ENCODE measurements around the gene IGFBP4. TPM values are rescaled to one million over a fixed set of nuclear protein-coding genes. Genes with fewer than 3 reads are reported as not detected.

The IGFBP4 gene
- polyA plus RNA-seq, 1 experiment, result 1,200 TPM

- ChIA-PET CTCF (interaction anchor here (1.0 to 2.9 kb wide), 3 partner anchors 10 to 75 kb away, joined by 5 to 24 read pairs (median 8); no protein-coding TSS in a partner anchor), POLR2A (interaction anchor here (0.6 kb wide), 1 partner anchor 9 kb away, joined by 3 read pairs; no protein-coding TSS in a partner anchor)
- no peaks in the 10 kb centered on the region for H3K27me3 ChIP-seq (ENCODE audit: control insufficient read depth, insufficient read depth, low read length)
- no peak for TF ChIP-seq CTCF (IDR thresholded peaks at IDR 0.05; ENCODE audit: insufficient read depth, low read depth, low read length)
- H3K36me3 ChIP-seq (ENCODE audit: control insufficient read depth, insufficient read depth, low read length), result peaks cover 39% of the 10 kb centered on the region
- no peak overlapping the region for H3K4me3 ChIP-seq (ENCODE audit: low read depth, low read length)
- peak; percentile 79 for DNase-seq (ENCODE audit: low read depth)
Observed at GRCh38 chr17:40457964-40458791, 14.9 kb downstream of the IGFBP4 start.

GRCh38 chr17:40458851-40459482, 15.7 kb downstream of the IGFBP4 start:
- POLR2A ChIA-PET, result interaction anchor here (0.8 kb wide), 1 partner anchor 95 kb away, joined by 4 read pairs; no protein-coding TSS in a partner anchor
- no peak for TF ChIP-seq CTCF (IDR thresholded peaks at IDR 0.05; ENCODE audit: insufficient read depth, low read depth, low read length)
- DNase-seq (ENCODE audit: low read depth), result no peak
- H3K36me3 ChIP-seq (ENCODE audit: control insufficient read depth, insufficient read depth, low read length), result peaks cover 35% of the 10 kb centered on the region
- CTCF ChIA-PET, result interaction anchor here (1.0 to 3.1 kb wide), 4 partner anchors 11 to 74 kb away, joined by 4 to 24 read pairs (median 8); partner anchors contain the start of gene IGFBP4
- H3K27me3 ChIP-seq (ENCODE audit: control insufficient read depth, insufficient read depth, low read length), result no peaks in the 10 kb centered on the region
- H3K4me3 ChIP-seq (ENCODE audit: low read depth, low read length), result no peak overlapping the region

DNA sequence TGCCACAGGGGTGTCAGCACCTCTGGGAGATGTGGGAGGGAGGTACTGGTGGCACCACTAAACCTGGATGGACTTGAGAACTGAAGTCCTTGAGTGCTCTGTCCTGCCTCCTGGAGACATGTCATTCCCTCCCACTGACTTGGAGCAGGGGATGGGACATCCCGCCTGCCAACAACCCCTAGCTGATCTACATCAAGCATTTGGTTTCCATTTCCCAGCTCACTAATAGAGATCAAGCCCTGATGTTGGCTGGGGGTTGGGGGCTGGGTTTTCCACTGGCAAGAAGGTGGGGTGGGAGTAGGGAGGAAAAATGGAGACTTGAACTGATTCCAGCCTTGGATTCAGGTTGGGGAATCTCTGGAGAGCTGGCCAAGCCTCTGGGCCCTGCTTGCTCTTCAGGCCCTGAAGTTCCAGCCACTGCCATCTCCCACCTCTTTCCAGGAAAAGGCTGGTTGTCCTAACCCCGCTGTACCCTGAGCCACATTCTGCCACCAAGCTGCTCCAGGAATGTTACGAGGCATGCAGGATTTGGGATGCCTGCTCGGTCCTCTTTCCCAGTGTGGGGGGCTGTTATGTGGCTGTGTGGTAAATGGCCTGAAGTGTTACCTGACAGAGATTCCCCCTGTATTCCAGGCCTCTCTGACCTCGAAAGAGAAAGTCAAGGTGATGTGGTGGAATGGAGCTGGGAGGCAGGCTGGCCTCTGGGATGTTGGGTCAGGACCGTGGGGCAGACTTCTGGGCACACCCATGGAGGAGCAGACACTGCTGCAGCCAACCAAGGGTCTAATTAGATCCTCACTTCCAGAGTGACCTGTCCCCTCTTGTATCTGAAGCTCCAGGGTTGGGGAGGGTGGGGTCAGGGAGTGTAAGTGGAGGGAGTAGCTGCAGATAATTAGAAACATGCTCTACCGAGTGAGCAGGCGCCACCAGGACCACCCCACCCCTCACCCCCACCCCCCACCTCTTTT, 16.7 kb downstream of the IGFBP4 start:
- no peak overlapping the region for H3K4me3 ChIP-seq (ENCODE audit: low read depth, low read length)
- H3K27me3 ChIP-seq (ENCODE audit: control insufficient read depth, insufficient read depth, low read length), result no peaks in the 10 kb centered on the region
- POLR2A ChIA-PET, result interaction anchor here (0.6 to 1.2 kb wide), 3 partner anchors 9 to 94 kb away, joined by 4 to 6 read pairs (median 6); no protein-coding TSS in a partner anchor
- no peak for TF ChIP-seq CTCF (IDR thresholded peaks at IDR 0.05; ENCODE audit: insufficient read depth, low read depth, low read length)
- CTCF ChIA-PET, result interaction anchor here (1.1 to 4.2 kb wide), 5 partner anchors 9 to 74 kb away, joined by 4 to 31 read pairs (median 7); partner anchors contain the start of gene IGFBP4
- DNase-seq (ENCODE audit: low read depth), result no peak
- peaks cover 30% of the 10 kb centered on the region for H3K36me3 ChIP-seq (ENCODE audit: control insufficient read depth, insufficient read depth, low read length)

DNA sequence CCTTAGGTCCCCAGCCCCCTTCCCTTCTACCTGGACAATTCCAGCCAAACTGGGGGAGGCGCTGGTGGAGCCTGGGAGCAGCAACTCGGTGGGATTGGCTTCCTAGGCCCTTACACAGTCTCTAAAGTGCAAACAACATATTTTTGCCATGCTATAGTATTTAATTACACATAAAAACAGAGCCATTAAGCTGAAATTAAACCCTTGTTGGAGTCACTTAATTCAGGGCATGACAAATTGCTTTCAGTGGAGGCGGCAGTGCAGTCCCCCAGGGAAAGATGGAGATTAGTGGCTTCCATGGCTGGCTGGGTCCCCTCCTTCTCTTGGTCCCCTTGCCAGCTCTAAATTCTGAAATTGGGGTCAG, 17.3 kb downstream of the IGFBP4 start:
- CTCF ChIA-PET, result interaction anchor here (1.1 to 4.2 kb wide), 5 partner anchors 10 to 73 kb away, joined by 4 to 31 read pairs (median 7); partner anchors contain the start of gene IGFBP4
- Histone ChIP-seq H3K36me3 (ENCODE audit: control insufficient read depth, insufficient read depth, low read length) (peaks cover 28% of the 10 kb centered on the region), H3K27me3 (ENCODE audit: control insufficient read depth, insufficient read depth, low read length) (no peaks in the 10 kb centered on the region), H3K4me3 (ENCODE audit: low read depth, low read length) (no peak overlapping the region)
- POLR2A ChIA-PET, result interaction anchor here (1.2 kb wide), 1 partner anchor 9 kb away, joined by 6 read pairs; no protein-coding TSS in a partner anchor
- DNase-seq (ENCODE audit: low read depth), result no peak
- TF ChIP-seq CTCF (IDR thresholded peaks at IDR 0.05; ENCODE audit: insufficient read depth, low read depth, low read length), result no peak

Measured in BJ (cell line).